ENCODE data around the gene GJD4.

DNA sequence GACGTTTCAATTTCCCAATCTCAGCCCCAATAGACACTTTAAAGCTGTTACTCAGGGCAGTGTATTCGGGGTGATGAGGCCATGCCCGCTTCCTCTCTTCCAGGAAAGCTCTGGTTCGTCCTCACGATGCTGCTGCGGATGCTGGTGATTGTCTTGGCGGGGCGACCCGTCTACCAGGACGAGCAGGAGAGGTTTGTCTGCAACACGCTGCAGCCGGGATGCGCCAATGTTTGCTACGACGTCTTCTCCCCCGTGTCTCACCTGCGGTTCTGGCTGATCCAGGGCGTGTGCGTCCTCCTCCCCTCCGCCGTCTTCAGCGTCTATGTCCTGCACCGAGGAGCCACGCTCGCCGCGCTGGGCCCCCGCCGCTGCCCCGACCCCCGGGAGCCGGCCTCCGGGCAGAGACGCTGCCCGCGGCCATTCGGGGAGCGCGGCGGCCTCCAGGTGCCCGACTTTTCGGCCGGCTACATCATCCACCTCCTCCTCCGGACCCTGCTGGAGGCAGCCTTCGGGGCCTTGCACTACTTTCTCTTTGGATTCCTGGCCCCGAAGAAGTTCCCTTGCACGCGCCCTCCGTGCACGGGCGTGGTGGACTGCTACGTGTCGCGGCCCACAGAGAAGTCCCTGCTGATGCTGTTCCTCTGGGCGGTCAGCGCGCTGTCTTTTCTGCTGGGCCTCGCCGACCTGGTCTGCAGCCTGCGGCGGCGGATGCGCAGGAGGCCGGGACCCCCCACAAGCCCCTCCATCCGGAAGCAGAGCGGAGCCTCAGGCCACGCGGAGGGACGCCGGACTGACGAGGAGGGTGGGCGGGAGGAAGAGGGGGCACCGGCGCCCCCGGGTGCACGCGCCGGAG is 2.6 kb downstream of the GJD4 start:
- TF ChIP-seq, protein P1, sequence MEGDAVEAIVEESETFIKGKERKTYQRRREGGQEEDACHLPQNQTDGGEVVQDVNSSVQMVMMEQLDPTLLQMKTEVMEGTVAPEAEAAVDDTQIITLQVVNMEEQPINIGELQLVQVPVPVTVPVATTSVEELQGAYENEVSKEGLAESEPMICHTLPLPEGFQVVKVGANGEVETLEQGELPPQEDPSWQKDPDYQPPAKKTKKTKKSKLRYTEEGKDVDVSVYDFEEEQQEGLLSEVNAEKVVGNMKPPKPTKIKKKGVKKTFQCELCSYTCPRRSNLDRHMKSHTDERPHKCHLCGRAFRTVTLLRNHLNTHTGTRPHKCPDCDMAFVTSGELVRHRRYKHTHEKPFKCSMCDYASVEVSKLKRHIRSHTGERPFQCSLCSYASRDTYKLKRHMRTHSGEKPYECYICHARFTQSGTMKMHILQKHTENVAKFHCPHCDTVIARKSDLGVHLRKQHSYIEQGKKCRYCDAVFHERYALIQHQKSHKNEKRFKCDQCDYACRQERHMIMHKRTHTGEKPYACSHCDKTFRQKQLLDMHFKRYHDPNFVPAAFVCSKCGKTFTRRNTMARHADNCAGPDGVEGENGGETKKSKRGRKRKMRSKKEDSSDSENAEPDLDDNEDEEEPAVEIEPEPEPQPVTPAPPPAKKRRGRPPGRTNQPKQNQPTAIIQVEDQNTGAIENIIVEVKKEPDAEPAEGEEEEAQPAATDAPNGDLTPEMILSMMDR (IDR thresholded peaks at IDR 0.05; ENCODE audit: poor library complexity, severe bottlenecking): no peak
- TF ChIP-seq POLR2AphosphoS5 (IDR thresholded peaks at IDR 0.05) (no peak), MXI1 (conservative IDR thresholded peaks at IDR 0.05; ENCODE audit: poor library complexity, severe bottlenecking) (no peak), TAF1 (IDR thresholded peaks at IDR 0.05; ENCODE audit: low read depth) (no peak), EZH2 (IDR thresholded peaks at IDR 0.05; ENCODE audit: borderline replicate concordance, insufficient read depth, low read length, poor library complexity, severe bottlenecking) (no peak), RAD21 (conservative IDR thresholded peaks at IDR 0.05) (no peak), EP300 (conservative IDR thresholded peaks at IDR 0.05; ENCODE audit: poor library complexity, severe bottlenecking) (no peak)

Measured in neural cell (in vitro differentiated cells).